ENCODE measurements around the gene FADS6. TPM values are rescaled to one million over a fixed set of nuclear protein-coding genes. Genes with fewer than 3 reads are reported as not detected.

Gene FADS6
- total and polyA plus RNA-seq, 10 of the 15 experiments (the other 5 are each of a cell fraction or from before 2014, with no cell fraction given) = not detected

DNA sequence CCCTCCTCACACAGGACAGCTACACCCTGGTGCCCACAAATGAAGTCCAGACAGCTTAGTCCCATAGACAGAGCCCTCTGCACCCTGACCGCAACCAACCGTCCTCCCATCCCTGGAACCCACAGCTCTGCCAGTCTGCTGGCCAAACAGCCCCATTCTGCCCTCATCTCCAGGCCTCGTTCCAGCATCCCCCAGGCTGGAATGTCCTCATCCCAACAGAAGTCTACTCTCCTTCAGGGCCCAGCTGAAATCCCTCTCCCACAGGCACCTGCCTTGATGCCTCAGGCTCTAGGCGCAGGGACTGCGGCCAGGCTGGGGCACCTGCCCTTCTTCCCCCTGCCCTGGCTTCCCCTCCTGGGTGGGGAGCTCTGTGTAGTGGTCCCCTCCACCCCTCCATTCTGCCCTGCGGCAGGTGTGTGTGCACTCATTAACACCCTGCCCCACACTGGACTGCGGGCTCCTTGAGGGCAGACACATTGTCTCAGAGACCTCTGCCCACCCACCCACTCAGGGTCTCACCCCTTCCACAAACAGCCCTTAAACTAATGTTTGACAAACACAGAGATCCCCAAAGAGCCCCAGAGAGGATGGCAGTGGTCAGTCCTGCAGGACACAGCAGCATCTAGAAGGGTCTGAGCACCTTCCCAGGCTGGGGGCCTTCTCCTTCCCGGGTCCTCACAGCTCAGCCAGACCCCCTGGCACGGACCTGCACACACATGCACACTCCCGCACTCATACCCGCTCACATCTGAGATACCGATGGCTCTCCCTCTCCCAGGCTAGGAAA is 34.6 kb downstream of the FADS6 start (continued):
- TF ChIP-seq ETV6 (conservative IDR thresholded peaks at IDR 0.05 in 1 of 2, IDR thresholded peaks at IDR 0.05 in 1 of 2; ENCODE audit: borderline replicate concordance in 1 of 2, low read depth in 1 of 2) = no peak
- no peak for TF ChIP-seq SMARCA5 (IDR thresholded peaks at IDR 0.05)
- TF ChIP-seq RBBP5 (conservative IDR thresholded peaks at IDR 0.05) = no peak
- TF ChIP-seq, protein P1, sequence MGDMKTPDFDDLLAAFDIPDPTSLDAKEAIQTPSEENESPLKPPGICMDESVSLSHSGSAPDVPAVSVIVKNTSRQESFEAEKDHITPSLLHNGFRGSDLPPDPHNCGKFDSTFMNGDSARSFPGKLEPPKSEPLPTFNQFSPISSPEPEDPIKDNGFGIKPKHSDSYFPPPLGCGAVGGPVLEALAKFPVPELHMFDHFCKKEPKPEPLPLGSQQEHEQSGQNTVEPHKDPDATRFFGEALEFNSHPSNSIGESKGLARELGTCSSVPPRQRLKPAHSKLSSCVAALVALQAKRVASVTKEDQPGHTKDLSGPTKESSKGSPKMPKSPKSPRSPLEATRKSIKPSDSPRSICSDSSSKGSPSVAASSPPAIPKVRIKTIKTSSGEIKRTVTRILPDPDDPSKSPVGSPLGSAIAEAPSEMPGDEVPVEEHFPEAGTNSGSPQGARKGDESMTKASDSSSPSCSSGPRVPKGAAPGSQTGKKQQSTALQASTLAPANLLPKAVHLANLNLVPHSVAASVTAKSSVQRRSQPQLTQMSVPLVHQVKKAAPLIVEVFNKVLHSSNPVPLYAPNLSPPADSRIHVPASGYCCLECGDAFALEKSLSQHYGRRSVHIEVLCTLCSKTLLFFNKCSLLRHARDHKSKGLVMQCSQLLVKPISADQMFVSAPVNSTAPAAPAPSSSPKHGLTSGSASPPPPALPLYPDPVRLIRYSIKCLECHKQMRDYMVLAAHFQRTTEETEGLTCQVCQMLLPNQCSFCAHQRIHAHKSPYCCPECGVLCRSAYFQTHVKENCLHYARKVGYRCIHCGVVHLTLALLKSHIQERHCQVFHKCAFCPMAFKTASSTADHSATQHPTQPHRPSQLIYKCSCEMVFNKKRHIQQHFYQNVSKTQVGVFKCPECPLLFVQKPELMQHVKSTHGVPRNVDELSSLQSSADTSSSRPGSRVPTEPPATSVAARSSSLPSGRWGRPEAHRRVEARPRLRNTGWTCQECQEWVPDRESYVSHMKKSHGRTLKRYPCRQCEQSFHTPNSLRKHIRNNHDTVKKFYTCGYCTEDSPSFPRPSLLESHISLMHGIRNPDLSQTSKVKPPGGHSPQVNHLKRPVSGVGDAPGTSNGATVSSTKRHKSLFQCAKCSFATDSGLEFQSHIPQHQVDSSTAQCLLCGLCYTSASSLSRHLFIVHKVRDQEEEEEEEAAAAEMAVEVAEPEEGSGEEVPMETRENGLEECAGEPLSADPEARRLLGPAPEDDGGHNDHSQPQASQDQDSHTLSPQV (IDR thresholded peaks at IDR 0.05) = no peak
- TF ChIP-seq, protein P2, sequence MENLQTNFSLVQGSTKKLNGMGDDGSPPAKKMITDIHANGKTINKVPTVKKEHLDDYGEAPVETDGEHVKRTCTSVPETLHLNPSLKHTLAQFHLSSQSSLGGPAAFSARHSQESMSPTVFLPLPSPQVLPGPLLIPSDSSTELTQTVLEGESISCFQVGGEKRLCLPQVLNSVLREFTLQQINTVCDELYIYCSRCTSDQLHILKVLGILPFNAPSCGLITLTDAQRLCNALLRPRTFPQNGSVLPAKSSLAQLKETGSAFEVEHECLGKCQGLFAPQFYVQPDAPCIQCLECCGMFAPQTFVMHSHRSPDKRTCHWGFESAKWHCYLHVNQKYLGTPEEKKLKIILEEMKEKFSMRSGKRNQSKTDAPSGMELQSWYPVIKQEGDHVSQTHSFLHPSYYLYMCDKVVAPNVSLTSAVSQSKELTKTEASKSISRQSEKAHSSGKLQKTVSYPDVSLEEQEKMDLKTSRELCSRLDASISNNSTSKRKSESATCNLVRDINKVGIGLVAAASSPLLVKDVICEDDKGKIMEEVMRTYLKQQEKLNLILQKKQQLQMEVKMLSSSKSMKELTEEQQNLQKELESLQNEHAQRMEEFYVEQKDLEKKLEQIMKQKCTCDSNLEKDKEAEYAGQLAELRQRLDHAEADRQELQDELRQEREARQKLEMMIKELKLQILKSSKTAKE (IDR thresholded peaks at IDR 0.05; ENCODE audit: low read depth, poor library complexity, severe bottlenecking) = no peak
- no peak for TF ChIP-seq CBFB (IDR thresholded peaks at IDR 0.05; ENCODE audit: low read depth)

All from GM12878 (cell line).